Trophoblast cell (in vitro differentiated cells and primary cell): ENCODE measurements around the gene PVALEF. TPM values are rescaled to one million over a fixed set of nuclear protein-coding genes. Genes with fewer than 3 reads are reported as not detected.

Source experiments
- DNase-seq, 2 donors: peaks; one replicate each; pipeline ENCODE4 v3.0.0-alpha.2; 2016
- H2AFZ ChIP-seq: 2 replicates; pipeline ENCODE4 v1.6.1; 2013; ENCODE audit warnings: low read length, moderate library complexity, mild to moderate bottlenecking; ENCODE audit not compliant: insufficient read depth, poor library complexity
- H2AK5ac ChIP-seq: 2 replicates; pipeline ENCODE4 v1.6.1; 2013; ENCODE audit warnings: mild to moderate bottlenecking, low read length
- H2BK120ac ChIP-seq: 2 replicates; pipeline ENCODE4 v1.6.1; 2013; ENCODE audit warnings: low read length, mild to moderate bottlenecking, moderate library complexity; ENCODE audit not compliant: insufficient read depth, poor library complexity
- H2BK12ac ChIP-seq: 2 replicates; pipeline ENCODE4 v1.6.1; 2013; ENCODE audit warnings: mild to moderate bottlenecking, low read length, moderate library complexity
- H2BK5ac ChIP-seq: 2 replicates; pipeline ENCODE4 v1.6.1; 2013; ENCODE audit warnings: low read length, low read depth, moderate library complexity, mild to moderate bottlenecking; ENCODE audit not compliant: poor library complexity
- H3K14ac ChIP-seq: 2 replicates; pipeline ENCODE4 v1.6.1; 2013; ENCODE audit warnings: mild to moderate bottlenecking, low read length
- H3K18ac ChIP-seq: 2 replicates; pipeline ENCODE4 v1.6.1; 2013; ENCODE audit warnings: mild to moderate bottlenecking, low read length
- H3K23ac ChIP-seq: 2 replicates; pipeline ENCODE4 v1.6.1; 2013; ENCODE audit warnings: low read length
- H3K27ac ChIP-seq: 2 replicates; pipeline ENCODE4 v1.5.1; 2013; ENCODE audit warnings: low read depth, mild to moderate bottlenecking, inconsistent platforms, low read length, moderate library complexity
- H3K27me3 ChIP-seq: 2 replicates; pipeline ENCODE4 v1.6.1; 2013; ENCODE audit warnings: inconsistent platforms, mild to moderate bottlenecking, low read length, moderate library complexity; ENCODE audit not compliant: insufficient read depth
- H3K36me3 ChIP-seq, 2 experiments: 1 replicate in 1 of 2; 2 replicates in 1 of 2; pipeline ENCODE4 v1.6.1; 2013; ENCODE audit warnings: low read length in 2 of 2, mild to moderate bottlenecking in 2 of 2, moderate library complexity in 1 of 2; ENCODE audit not compliant: insufficient read depth in 2 of 2, control insufficient read depth in 1 of 2
- H3K4ac ChIP-seq: 2 replicates; pipeline ENCODE4 v1.6.1; 2013; ENCODE audit warnings: low read depth, mild to moderate bottlenecking, low read length, moderate library complexity
- H3K4me1 ChIP-seq, 2 experiments: 1 replicate in 1 of 2; 2 replicates in 1 of 2; pipeline ENCODE4 v1.6.1; 2013; ENCODE audit warnings: low read length in 2 of 2, mild to moderate bottlenecking in 2 of 2, moderate library complexity in 1 of 2; ENCODE audit not compliant: insufficient read depth in 2 of 2, control insufficient read depth in 1 of 2
- H3K4me2 ChIP-seq: 2 replicates; pipeline ENCODE4 v1.6.1; 2013; ENCODE audit warnings: inconsistent platforms, mild to moderate bottlenecking, low read length, moderate library complexity
- H3K4me3 ChIP-seq: 2 replicates; pipeline ENCODE4 v1.5.1; 2013; ENCODE audit warnings: mild to moderate bottlenecking, low read depth, low read length, inconsistent platforms
- H3K79me1 ChIP-seq: one replicate; pipeline ENCODE4 v1.6.1; 2013; ENCODE audit warnings: low read length
- H3K79me2 ChIP-seq: 2 replicates; pipeline ENCODE4 v1.6.1; 2013; ENCODE audit warnings: low read length, mild to moderate bottlenecking; ENCODE audit not compliant: control insufficient read depth, insufficient read depth, poor library complexity
- H3K9ac ChIP-seq: 2 replicates; pipeline ENCODE4 v1.6.1; 2013; ENCODE audit warnings: mild to moderate bottlenecking, low read length
- H3K9me3 ChIP-seq: 2 replicates; pipeline ENCODE4 v1.6.1; 2013; ENCODE audit warnings: low read depth, mild to moderate bottlenecking, control low read depth, inconsistent platforms, low read length; ENCODE audit not compliant: insufficient read depth
- H4K12ac ChIP-seq: 2 replicates; pipeline ENCODE4 v1.6.1; 2013; ENCODE audit warnings: low read depth, mild to moderate bottlenecking, low read length, moderate library complexity
- H4K8ac ChIP-seq: 2 replicates; pipeline ENCODE4 v1.6.1; 2013; ENCODE audit warnings: low read depth, mild to moderate bottlenecking, low read length, moderate library complexity
- H4K91ac ChIP-seq: one replicate; pipeline ENCODE4 v1.6.1; 2013; ENCODE audit warnings: low read depth, mild to moderate bottlenecking, low read length, moderate library complexity
- WGBS: extraction: QIAGEN DNeasy Blood & Tissue Kit; methylation state at CpG from one replicate; pipeline ENCODE4 v1.1.7; 2013; ENCODE audit warnings: missing lambda C conversion rate; ENCODE audit not compliant: insufficient read length, insufficient coverage; ENCODE audit errors: extremely low coverage; 5-methylcytosine and 5-hydroxymethylcytosine counted together
- polyA plus RNA-seq: library from polyadenylated mRNA; stranded (reverse); fragments of 200-250 nt; gene quantifications from 2 replicates; pipeline ENCODE4 v1.2.3, GENCODE V29; 2013

PVALEF gene
- polyA plus RNA-seq, result not detected in 2 replicates

DNA sequence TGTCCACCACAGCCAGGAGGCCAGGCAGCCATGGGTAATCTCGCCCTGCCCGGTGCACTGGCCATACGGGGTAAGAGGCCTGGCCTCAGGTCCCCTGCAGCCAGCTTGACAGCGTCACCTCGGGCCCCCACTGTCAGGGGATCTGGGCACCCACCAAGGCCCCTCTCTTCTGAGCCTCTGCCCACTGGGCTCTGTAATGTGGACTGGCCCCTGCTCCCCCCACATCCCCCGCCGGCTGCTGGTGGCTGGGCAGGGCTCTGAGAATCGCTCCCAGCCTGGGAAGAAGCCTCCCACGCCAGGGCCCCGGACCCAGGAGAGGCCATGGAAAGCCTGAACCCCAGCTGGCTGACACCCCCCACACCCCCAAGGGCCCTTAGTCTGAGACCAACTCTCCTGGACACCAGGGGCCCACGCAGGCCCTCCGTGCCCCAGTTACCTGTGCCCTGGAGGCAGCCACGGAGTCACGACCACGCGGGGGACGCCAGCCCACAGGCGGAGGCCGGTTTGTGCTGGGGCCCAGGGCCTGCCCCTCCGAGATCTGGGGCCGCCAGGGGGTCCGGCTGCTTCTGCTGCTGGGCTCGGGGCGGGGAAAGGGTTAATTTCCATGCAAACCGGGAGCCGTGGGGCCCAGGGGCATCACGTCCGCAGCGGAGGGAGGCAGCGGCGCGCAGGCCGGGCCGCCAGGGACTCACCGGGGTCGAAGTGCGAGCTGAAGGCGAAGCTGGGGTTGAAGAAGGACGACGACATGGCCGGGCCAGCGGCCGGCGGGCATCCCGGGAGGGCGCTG is at the start of gene PVALEF:
Gene PVALEF (plus strand): TSS at position 262 of the 787 bp plus-strand sequence. CDS start 15,720 bp downstream, outside the sequence.
- Histone ChIP-seq H3K14ac (no peak within 1 kb of the TSS), H3K79me1 (no peaks in the 10 kb centered on the region), H3K4ac (no peak within 1 kb of the TSS), H2BK120ac (no peak within 1 kb of the TSS), H3K4me2 (peak within 1 kb of the TSS; percentile 46), H4K8ac (no peak within 1 kb of the TSS), H4K12ac (no peak within 1 kb of the TSS), H3K27me3 (peaks cover 17% of the 10 kb centered on the region), H2BK12ac (no peak within 1 kb of the TSS), H3K4me3 (peak within 1 kb of the TSS; percentile 25), H3K9me3 (peaks cover 7% of the 10 kb centered on the region), H3K79me2 (no peaks in the 10 kb centered on the region), H2AK5ac (no peak within 1 kb of the TSS), H3K18ac (no peak within 1 kb of the TSS), H3K9ac (no peak within 1 kb of the TSS), H3K36me3 (no peaks in the 10 kb centered on the region), H3K23ac (no peak within 1 kb of the TSS), H2BK5ac (no peak within 1 kb of the TSS), H4K91ac (no peak within 1 kb of the TSS), H3K4me1 (no peaks in the 10 kb centered on the region), H3K27ac (no peak within 1 kb of the TSS), H2AFZ (no peak within 1 kb of the TSS)
- DNase-seq, result peak in 1 of 2 donors; percentile 21
- no CpG with 5 or more reads among the region's 46 CpGs for WGBS

DNA sequence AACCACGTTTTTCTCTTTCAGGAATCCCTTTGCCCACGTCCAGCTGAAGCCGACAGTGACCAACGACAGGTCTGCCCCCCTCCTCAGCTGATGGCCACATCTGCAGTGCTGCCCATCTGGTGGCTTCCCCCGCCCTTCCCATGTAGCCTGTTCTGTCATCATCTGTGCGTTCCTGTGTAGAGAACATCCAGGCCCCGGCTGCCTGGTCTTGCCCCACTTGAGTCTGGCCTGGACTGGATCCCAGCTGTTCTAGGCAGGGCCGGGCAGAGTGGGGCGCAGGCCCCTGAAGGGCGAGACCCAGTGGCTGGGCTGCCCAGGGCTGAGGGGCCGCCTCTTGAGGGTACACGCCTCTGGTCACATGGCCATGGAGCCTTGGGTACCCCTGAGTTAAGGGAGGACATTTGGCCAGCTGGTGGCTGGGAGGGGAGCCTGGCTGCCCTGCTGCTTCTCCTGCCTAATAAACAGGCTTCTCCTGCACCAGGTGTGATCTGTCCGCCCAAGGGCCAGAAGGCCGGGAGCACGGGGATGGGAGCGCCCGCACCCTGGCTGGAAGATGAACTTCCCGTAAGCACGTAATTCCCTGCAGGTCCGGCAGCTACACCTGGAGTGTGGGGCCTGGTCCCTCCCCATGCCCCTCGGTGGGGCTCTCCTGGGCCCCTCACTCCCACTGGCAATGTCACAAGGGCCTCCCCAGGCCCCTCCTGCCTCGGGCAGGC is 49.4 kb upstream of the PVALEF start:
- H4K8ac ChIP-seq, result no peak overlapping the region
- WGBS, result no CpG with 5 or more reads among the region's 22 CpGs
- H3K18ac ChIP-seq, result no peak overlapping the region
- peaks cover 2% of the 10 kb centered on the region for H3K79me2 ChIP-seq
- no peak overlapping the region for H2BK120ac ChIP-seq
- no peak overlapping the region for H3K4me3 ChIP-seq
- H4K91ac ChIP-seq, result no peak overlapping the region
- no peak overlapping the region for H3K4me2 ChIP-seq
- no peak overlapping the region for H2AK5ac ChIP-seq
- no peak overlapping the region for H2BK5ac ChIP-seq
- peaks cover 8 to 14% of the 10 kb centered on the region in 2 experiments for H3K4me1 ChIP-seq
- H3K4ac ChIP-seq, result no peak overlapping the region
- H3K23ac ChIP-seq, result no peak overlapping the region
- no peak overlapping the region for H3K14ac ChIP-seq
- H3K36me3 ChIP-seq, result peaks cover 13 to 20% of the 10 kb centered on the region in 2 experiments
- H4K12ac ChIP-seq, result no peak overlapping the region
- H2AFZ ChIP-seq, result no peak overlapping the region
- no peak overlapping the region for H3K9ac ChIP-seq
- peaks cover 3% of the 10 kb centered on the region for H3K79me1 ChIP-seq
- no peak for DNase-seq
- H3K27me3 ChIP-seq, result no peaks in the 10 kb centered on the region
- no peak overlapping the region for H2BK12ac ChIP-seq
- peaks cover 4% of the 10 kb centered on the region for H3K9me3 ChIP-seq
- H3K27ac ChIP-seq, result no peak overlapping the region

DNA sequence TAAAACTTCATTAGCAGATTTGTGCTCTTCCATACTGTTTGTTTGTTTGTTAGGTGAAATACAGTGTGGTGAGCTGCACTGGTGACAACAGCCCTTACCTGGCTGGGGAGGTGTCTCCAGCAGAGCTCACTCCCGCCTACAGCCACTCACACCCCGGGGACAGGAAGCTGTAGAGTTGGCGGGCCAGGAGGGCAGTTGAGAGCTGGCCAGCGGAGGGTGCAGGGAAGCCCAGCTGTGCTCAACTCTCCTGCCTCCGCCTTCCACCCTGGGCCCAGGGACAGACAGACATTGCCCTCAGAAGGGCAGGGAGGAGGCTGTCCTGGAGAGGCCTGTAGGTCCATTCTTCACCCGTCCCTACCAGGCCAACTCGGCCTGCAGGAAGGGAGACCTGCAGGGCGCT is 48.6 kb upstream of the PVALEF start:
- no peak for DNase-seq
- Histone ChIP-seq H3K4ac (no peak overlapping the region), H3K27me3 (no peaks in the 10 kb centered on the region), H2BK5ac (no peak overlapping the region), H3K23ac (no peak overlapping the region), H4K8ac (no peak overlapping the region), H2AK5ac (no peak overlapping the region), H3K36me3 (peaks cover 9 to 14% of the 10 kb centered on the region in 2 experiments), H3K79me2 (peaks cover 2% of the 10 kb centered on the region), H2BK120ac (no peak overlapping the region), H3K4me1 (peaks cover 8 to 14% of the 10 kb centered on the region in 2 experiments), H3K27ac (no peak overlapping the region), H4K12ac (no peak overlapping the region), H3K9ac (no peak overlapping the region), H2AFZ (no peak overlapping the region), H3K4me3 (no peak overlapping the region), H3K14ac (no peak overlapping the region), H2BK12ac (no peak overlapping the region), H4K91ac (no peak overlapping the region), H3K79me1 (peaks cover 3% of the 10 kb centered on the region), H3K4me2 (no peak overlapping the region), H3K9me3 (peaks cover 4% of the 10 kb centered on the region), H3K18ac (no peak overlapping the region)
- no CpG with 5 or more reads among the region's 8 CpGs for WGBS

DNA sequence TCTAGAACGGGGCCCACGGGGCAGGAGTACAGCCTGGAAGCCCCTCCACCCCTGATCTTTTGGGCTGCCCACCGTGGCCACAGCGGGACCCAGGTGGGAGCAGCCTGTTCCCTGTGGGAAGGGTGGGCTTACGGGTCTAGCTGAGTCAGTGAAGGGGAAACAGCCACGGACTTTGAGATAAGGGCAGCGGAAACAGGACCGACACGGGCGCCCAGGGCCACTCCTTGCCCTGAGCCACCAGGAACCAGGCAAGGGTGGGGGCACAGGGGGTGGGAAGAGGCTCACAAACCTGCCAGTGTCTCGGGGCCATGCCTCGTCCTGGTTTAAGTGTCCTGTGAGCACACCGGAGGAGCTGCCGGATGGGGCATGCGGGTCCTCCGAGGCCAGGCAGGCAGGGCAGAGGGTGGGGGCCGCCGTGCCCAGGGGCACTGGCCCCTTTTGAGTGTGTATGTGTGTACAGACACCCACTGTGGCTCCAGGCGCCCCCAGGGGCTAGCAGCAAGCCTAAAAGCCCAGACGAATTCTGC is 47.6 kb upstream of the PVALEF start:
- H3K14ac ChIP-seq, result no peak overlapping the region
- H3K4ac ChIP-seq, result no peak overlapping the region
- H2BK120ac ChIP-seq, result no peak overlapping the region
- no CpG with 5 or more reads among the region's 20 CpGs for WGBS
- peaks cover 4% of the 10 kb centered on the region for H3K9me3 ChIP-seq
- no peak overlapping the region for H3K9ac ChIP-seq
- no peak overlapping the region for H3K4me2 ChIP-seq
- H3K4me1 ChIP-seq, result peaks cover 8 to 14% of the 10 kb centered on the region in 2 experiments
- H3K23ac ChIP-seq, result no peak overlapping the region
- H3K18ac ChIP-seq, result no peak overlapping the region
- H4K12ac ChIP-seq, result no peak overlapping the region
- peaks cover 3% of the 10 kb centered on the region for H3K79me1 ChIP-seq
- no peak overlapping the region for H4K8ac ChIP-seq
- H4K91ac ChIP-seq, result no peak overlapping the region
- no peak overlapping the region for H2AK5ac ChIP-seq
- H3K27me3 ChIP-seq, result peaks cover 5% of the 10 kb centered on the region
- no peak overlapping the region for H3K4me3 ChIP-seq
- no peak overlapping the region for H2BK5ac ChIP-seq
- no peak overlapping the region for H2AFZ ChIP-seq
- H3K27ac ChIP-seq, result no peak overlapping the region
- peaks cover 2% of the 10 kb centered on the region for H3K79me2 ChIP-seq
- H3K36me3 ChIP-seq, result peaks cover 8% of the 10 kb centered on the region in 2 experiments
- H2BK12ac ChIP-seq, result no peak overlapping the region
- peak in 1 of 2 donors; percentile 48 for DNase-seq
